Brain microvascular endothelial cell (primary cell): ENCODE results near the gene ZBTB20.
"Not testable (repeated sequence)": the region's sequence is repeated elsewhere in the genome, so short reads cannot be mapped to it uniquely, and the experiment has no call there.

Experiments
- DNase-seq: peaks from one replicate; pipeline ENCODE4 v3.0.0-alpha.2; 2020
- H3K27ac ChIP-seq: fragments of 250-450 bp; sonication (Bioruptor Pico); 2 replicates; pipeline ENCODE4 v1.5.1; 2020; ENCODE audit warnings: mild to moderate bottlenecking, moderate library complexity
- H3K27me3 ChIP-seq: fragments of 250-450 bp; sonication (Bioruptor Pico); replicated peaks from 2 replicates; pipeline ENCODE4 v1.5.1; 2020; ENCODE audit warnings: mild to moderate bottlenecking
- H3K36me3 ChIP-seq: fragments of 250-450 bp; sonication (Bioruptor Pico); replicated peaks from 2 replicates; pipeline ENCODE4 v1.5.1; 2020; ENCODE audit warnings: mild to moderate bottlenecking
- H3K4me3 ChIP-seq: 2 replicates; pipeline ENCODE4 v1.5.1; 2011; ENCODE audit warnings: low read depth, mild to moderate bottlenecking, control low read depth, low read length, moderate library complexity
- CTCF ChIP-seq: IDR thresholded peaks from 2 replicates; pipeline ENCODE4 v1.5.1; 2011; ENCODE audit warnings: low read depth, mild to moderate bottlenecking, moderate library complexity, low read length, control low read depth, inconsistent platforms; ENCODE audit errors: missing control alignments
- in situ Hi-C: cut with HindIII; loops from 2 replicates; pipeline ENCODE4 v1.10.0; 2017; ENCODE audit warnings: low sequenced_read_pairs, low pct_ligation_motif_present

ZBTB20 gene

GRCh38 chr3:114823061-114823460 lies 324.0 kb downstream of the ZBTB20 start:
- in situ Hi-C loops = no loop called here
- no peak for DNase-seq
- no peaks in the 10 kb centered on the region for H3K27me3 ChIP-seq
- no peak overlapping the region for H3K4me3 ChIP-seq
- no peaks in the 10 kb centered on the region for H3K36me3 ChIP-seq
- H3K27ac ChIP-seq = no peak overlapping the region
- TF ChIP-seq CTCF = no peak

GRCh38 chr3:114816052-114816451 lies 331.0 kb downstream of the ZBTB20 start:
- no peak for DNase-seq
- TF ChIP-seq CTCF = no peak
- H3K27ac ChIP-seq = no peak overlapping the region
- no peaks in the 10 kb centered on the region for H3K27me3 ChIP-seq
- H3K36me3 ChIP-seq = no peaks in the 10 kb centered on the region
- in situ Hi-C loops = no loop called here
- no peak overlapping the region for H3K4me3 ChIP-seq

DNA sequence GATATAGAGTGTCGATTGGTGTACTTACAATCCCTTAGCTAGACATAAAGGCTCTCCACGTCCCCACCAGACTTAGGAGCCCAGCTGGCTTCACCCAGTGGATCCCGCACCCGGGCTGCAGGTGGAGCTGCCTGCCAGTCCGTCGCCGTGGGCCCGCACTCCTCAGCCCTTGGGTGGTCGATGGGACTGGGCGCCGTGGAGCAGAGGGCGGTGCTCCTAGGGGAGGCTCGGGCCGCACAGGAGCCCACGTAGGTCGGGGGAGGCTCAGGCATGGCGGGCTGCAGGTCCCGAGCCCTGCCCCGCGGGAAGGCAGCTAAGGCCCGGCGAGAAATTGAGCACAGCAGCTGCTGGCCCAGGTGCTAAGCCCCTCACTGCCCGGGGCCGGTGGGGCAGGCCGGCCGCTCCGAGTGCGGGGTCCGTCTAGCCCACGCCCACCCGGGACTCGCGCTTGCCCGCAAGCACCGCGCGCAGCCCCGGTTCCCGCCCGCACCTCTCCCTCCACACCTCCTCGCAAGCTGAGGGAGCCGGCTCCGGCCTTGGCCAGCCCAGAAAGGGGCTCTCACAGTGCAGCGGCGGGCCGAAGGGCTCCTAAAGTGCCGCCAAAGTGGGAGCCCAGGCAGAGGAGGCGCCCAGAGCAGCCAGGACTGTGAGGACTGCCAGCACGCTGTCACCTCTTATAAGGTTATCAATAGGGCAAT lies 334.4 kb downstream of the ZBTB20 start:
- H3K4me3 ChIP-seq, DNase-seq, H3K27me3 ChIP-seq, H3K36me3 ChIP-seq, in situ Hi-C loops, H3K27ac ChIP-seq: not testable (repeated sequence)

- peak; percentile 43 for DNase-seq
- no peak for TF ChIP-seq CTCF
- in situ Hi-C loops = no loop called here
- H3K36me3 ChIP-seq = no peaks in the 10 kb centered on the region
- no peaks in the 10 kb centered on the region for H3K27me3 ChIP-seq
- no peak overlapping the region for H3K27ac ChIP-seq
- no peak overlapping the region for H3K4me3 ChIP-seq
Observed at GRCh38 chr3:114809668-114810413, 337.2 kb downstream of the ZBTB20 start.

GRCh38 chr3:114804099-114804498 lies 343.0 kb downstream of the ZBTB20 start:
- TF ChIP-seq CTCF = no peak
- H3K27me3 ChIP-seq = no peaks in the 10 kb centered on the region
- H3K27ac ChIP-seq = no peak overlapping the region
- no peaks in the 10 kb centered on the region for H3K36me3 ChIP-seq
- in situ Hi-C loops = no loop called here
- DNase-seq = no peak
- no peak overlapping the region for H3K4me3 ChIP-seq

DNA sequence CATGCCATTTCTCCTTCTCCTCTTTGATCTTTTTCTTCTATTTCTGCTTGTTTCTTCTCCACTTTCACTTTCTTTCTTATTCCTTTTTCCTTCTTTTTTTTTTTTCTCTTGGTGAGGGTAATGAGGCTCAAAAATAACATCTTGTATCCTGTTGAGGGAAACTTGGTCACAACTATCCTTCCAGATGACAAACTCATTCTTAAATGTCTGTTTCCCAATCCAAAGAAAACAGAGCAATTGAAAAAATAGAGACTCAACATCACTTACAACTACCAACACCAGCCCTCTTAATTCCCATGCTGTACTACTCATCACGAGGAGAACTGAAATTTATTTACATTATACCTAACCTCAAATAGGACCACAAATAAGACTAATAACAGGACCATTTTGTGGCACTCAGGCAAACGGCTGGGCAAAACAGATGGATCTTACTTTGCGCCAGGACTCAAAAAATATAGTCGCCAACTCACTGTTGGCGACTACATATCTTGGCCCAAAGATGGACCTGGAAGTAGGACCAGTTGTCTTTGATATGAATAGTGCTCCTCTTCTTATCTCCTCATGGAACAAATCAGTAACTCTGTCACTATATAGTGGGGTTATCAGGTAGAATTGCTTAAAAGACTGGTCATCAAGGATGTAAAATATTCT lies 343.9 kb downstream of the ZBTB20 start:
- in situ Hi-C loops = no loop called here

More for the DNA sequence above, 343.9 kb downstream of the ZBTB20 start:
- Histone ChIP-seq H3K36me3 (no peaks in the 10 kb centered on the region), H3K27ac (no peak overlapping the region), H3K4me3 (no peak overlapping the region), H3K27me3 (no peaks in the 10 kb centered on the region)
- TF ChIP-seq CTCF = no peak
- no peak for DNase-seq
